ENCODE results near the gene PROM2. TPM values are rescaled to one million over a fixed set of nuclear protein-coding genes. Genes with fewer than 3 reads are reported as not detected.

PROM2 gene
- total RNA-seq, 1 experiment from 2014 or later = 3.1 TPM

- H3K4me3 Mint-ChIP-seq = no peak overlapping the region
- no peak for DNase-seq
- H3K36me3 Mint-ChIP-seq (ENCODE audit: insufficient read depth in 1 of 3, low read depth in 3 of 3) = no peaks in the 10 kb centered on the region; a peak in 1 of 7 replicates
- no peak overlapping the region for H3K23ac ChIP-seq (ENCODE audit: insufficient read length, low read depth, low read length)
- H2AK5ac ChIP-seq (ENCODE audit: insufficient read length, low read length) = no peak overlapping the region
- H3K4ac ChIP-seq (ENCODE audit: low read depth, low read length) = no peak overlapping the region
- no peak overlapping the region for H4K8ac ChIP-seq (replicated peaks; ENCODE audit: insufficient read length, low read depth, low read length)
- no CpG with 5 or more reads among the region's 11 CpGs for WGBS (ENCODE audit: extremely low coverage, insufficient read length, low lambda C conversion rate)
- no peak overlapping the region for H3T11ph ChIP-seq (ENCODE audit: low read length)
- no peak overlapping the region for H2BK20ac ChIP-seq (ENCODE audit: low read depth, low read length, poor library complexity, severe bottlenecking)
- H3K27me3 Mint-ChIP-seq (ENCODE audit: low read depth) = no peaks in the 10 kb centered on the region
- H3K27ac ChIP-seq (ENCODE audit: insufficient read length, low read depth, low read length) = no peak overlapping the region
- H3K27ac Mint-ChIP-seq = peak overlapping the region in 1 of 3 experiments; percentile 79; a peak in 1 of 7 replicates
- no peaks in the 10 kb centered on the region for H3K9me3 ChIP-seq (ENCODE audit: control insufficient read depth, low read depth, low read length)
- H3K56ac ChIP-seq (ENCODE audit: insufficient read length, low read depth, low read length) = no peak overlapping the region
- no peak overlapping the region for H2BK12ac ChIP-seq (ENCODE audit: insufficient read length, low read depth, low read length)
- TF ChIP-seq CTCF (conservative IDR thresholded peaks at IDR 0.05) = no peak
- H3K79me1 ChIP-seq (ENCODE audit: insufficient read depth, low read depth, low read length, poor library complexity, severe bottlenecking) = no peaks in the 10 kb centered on the region
- no peaks in the 10 kb centered on the region for H4K20me1 ChIP-seq (ENCODE audit: control insufficient read depth, insufficient read depth, insufficient read length)
- no peak overlapping the region for H2BK120ac ChIP-seq (ENCODE audit: low read depth, low read length, poor library complexity, severe bottlenecking)
- no peak overlapping the region for H4K91ac ChIP-seq (ENCODE audit: insufficient read length, low read depth, low read length)
- H3K4me1 ChIP-seq (ENCODE audit: insufficient read depth, low read length) = no peaks in the 10 kb centered on the region; the same call in 1 of the 2 replicates
- no peaks in the 10 kb centered on the region for H3K27me3 ChIP-seq (ENCODE audit: insufficient read depth, low read length)
- no peak overlapping the region for H2BK5ac ChIP-seq (ENCODE audit: insufficient read length, low read length)
- no peak overlapping the region for H3K14ac ChIP-seq (ENCODE audit: insufficient read depth, low read length)
- no peaks in the 10 kb centered on the region for H3K79me2 ChIP-seq (ENCODE audit: insufficient read depth, low read length)
- no peak overlapping the region for H3K18ac ChIP-seq (ENCODE audit: insufficient read length, low read depth, low read length)
- no peak overlapping the region for H3K9ac ChIP-seq (ENCODE audit: extremely low read depth, insufficient read length, low read length)
- H4K5ac ChIP-seq (ENCODE audit: insufficient read length, low read depth, low read length) = no peak overlapping the region
- no peak overlapping the region for H3K4me2 ChIP-seq (ENCODE audit: insufficient read depth, insufficient read length, low read length)
- no peak overlapping the region for H2AFZ ChIP-seq (ENCODE audit: low read length)
- H3K9me3 Mint-ChIP-seq = no peaks in the 10 kb centered on the region; a peak in 1 of 5 replicates
- no peak overlapping the region for H2BK15ac ChIP-seq (ENCODE audit: low read depth, low read length)
- peaks cover 19 to 33% of the 10 kb centered on the region in 2 experiments for H3K4me1 Mint-ChIP-seq
- H3K23me2 ChIP-seq (ENCODE audit: insufficient read length, low read depth, low read length, poor library complexity, severe bottlenecking) = no peaks in the 10 kb centered on the region
Measured at GRCh38 chr2:95273566-95274290, 521 bp upstream of the PROM2 start.
